NT2/D1 (cell line): Measurements from ENCODE around the gene DOCK10.

Experiments used
- SUZ12 ChIP-seq: IDR thresholded peaks from 2 replicates; pipeline ENCODE4 v1.6.1; 2011; ENCODE audit not compliant: insufficient read length, insufficient read depth; ENCODE audit errors: extremely low read depth
- YY1 ChIP-seq: IDR thresholded peaks from 2 replicates; pipeline ENCODE4 v1.6.1; 2011; ENCODE audit not compliant: insufficient read length, insufficient read depth

- TF ChIP-seq YY1 (no peak), SUZ12 (no peak)
Measured at GRCh38 chr2:224869601-224870233, 172.6 kb downstream of the DOCK10 start.
